NCI-H774 (cell line): Measurements from ENCODE around the gene SLC9A7.

Source experiments
- DNase-seq: peaks from one replicate; lab custom pipeline; 2025; lab: John Stamatoyannopoulos, UW

Gene SLC9A7

GRCh38 chrX:46703980-46704379, 54.9 kb downstream of the SLC9A7 start:
- no peak for DNase-seq

DNA sequence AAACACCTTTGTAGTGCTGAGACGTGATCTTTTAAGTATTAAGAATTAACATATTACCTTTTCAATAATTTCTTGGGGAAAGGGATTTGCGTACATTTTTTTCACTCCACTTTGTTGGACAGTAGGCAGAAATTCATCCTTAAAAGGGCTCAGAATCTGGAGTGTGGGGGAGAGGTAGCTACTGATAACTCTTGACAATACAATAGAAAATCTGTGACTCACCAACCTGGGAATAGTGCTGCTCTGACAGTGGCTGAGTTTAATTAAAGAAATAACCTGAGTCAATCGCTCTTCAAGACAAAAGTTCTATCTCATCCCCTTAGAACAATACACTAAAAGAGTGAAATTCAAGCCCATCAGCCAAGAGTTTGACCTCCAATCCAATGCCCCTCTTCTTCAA, 60.2 kb downstream of the SLC9A7 start:
- DNase-seq, result no peak

GRCh38 chrX:46695491-46695890, 63.4 kb downstream of the SLC9A7 start:
- no peak for DNase-seq

DNA sequence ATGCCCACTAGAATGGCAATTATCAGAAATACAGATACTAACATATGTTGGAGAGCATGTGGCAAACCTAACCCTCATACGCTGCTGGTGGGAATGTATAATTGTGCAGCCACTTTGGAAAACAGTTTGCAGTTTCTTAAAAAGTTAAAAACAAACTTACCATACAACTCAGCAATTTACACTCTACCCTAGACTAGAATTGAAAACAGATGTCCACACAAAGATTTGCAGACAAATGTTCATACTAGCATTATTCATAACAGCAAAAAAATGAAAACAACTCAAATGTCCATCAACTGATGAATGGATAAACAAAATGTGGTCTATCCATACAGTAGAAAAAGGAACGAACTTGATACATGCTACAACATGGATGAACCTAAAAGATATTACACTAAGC, 64.4 kb downstream of the SLC9A7 start:
- no peak for DNase-seq

GRCh38 chrX:46693149-46693548, 65.8 kb downstream of the SLC9A7 start:
- DNase-seq, result no peak

DNA sequence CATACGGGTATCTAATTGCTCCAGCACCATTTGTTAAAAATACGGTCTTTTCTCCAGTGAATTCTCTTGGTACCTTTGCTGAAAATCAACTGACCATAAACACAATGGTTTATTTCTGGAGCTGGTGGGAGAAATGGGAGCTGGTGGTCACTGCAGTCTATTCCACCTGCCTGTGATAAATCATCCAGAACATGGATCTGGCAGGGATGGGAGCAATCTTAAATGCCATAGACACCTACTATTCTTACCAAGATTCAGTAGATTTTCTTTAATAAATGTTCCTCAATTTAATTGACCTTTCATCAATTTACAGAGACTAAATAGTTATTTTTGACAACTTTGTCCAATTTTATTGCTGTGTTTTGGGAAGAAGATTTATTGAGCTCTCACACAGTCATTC, 68.1 kb downstream of the SLC9A7 start:
- DNase-seq, result no peak

GRCh38 chrX:46687619-46688018, 71.3 kb downstream of the SLC9A7 start:
- DNase-seq, result no peak

- DNase-seq, result no peak
Measured at GRCh38 chrX:46686003-46686645, 72.8 kb downstream of the SLC9A7 start.

DNA sequence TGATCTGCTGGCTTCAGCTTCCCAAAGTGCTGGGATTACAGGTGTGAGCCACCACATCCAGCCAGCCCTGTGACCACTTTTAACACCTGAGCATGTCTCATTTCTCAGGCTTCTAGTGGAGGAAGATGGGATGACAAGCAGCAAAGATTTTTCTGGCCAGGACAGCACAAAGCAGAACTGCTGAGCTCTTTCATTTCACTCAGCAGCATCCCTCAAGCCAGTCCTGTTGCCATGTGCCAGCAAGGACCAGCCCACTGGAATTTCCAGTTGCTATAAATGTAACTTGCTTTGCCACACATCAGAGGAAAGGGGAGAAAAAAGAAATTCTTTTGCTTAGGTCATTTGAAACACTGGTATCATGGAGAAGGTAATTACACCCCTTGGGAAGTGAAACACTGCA, 75.9 kb downstream of the SLC9A7 start:
- DNase-seq, result no peak

DNA sequence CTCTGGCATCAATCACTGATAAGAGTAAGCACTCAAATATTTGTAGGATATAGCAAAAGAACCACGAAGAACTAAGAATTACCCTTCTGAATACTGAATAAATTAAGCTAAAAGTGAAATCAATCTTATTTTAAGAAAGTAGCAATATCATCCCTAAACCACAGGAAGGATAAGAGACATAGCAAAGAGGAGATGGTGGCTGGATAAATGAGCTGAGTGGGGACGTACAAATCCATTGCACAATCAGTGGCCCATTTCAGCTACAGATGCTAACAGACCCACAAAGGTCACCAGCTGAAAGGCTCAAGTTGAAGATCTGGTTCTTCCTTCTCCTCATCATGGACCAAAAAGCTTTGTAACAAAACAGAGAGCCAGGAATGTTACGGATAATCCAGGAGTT, 77.1 kb downstream of the SLC9A7 start:
- no peak for DNase-seq

GRCh38 chrX:46678232-46678631, 80.7 kb downstream of the SLC9A7 start:
- no peak for DNase-seq

DNA sequence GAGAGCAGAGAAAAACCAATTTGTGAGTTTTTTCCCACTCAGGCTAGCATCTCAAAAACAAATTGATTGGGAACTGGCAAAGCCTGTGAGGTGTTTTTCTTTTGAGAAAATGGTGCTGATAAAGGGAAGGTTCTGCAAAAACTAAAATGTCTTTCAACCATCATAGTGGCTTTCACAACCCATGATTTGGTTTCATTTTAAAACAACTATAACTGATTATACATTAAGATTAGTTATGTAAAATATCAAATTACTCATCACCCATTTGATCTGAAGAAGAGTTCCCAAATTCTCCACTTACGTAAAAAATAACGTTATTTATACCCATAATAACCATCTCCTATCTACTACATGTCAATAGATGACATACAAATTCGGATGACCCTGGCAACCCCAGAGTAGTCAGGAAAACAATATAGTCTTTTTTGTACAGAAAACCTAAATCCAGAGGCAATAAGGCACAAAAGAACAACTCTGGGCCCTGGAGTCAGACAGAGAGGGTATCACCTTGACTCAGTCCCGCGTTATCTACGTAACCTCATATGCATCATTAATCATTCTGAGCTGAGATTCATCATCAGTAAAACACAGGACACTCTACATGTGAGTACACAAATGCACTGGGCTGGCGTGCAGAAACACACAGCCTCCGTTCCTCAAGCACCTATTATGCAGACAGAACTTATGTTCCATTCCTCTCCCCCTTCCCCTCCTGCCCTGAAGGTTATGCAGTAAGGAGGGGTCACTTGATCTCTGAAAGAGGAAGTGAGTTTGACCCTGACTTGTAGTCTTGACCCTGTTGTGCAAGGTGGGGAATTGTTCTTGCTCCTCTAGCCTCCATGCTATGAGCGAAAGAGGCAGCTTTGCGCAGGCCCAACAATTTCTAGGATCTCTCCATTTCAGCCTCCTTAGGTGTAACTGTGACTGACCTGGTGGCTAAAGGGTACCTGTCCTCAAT, 82.2 kb downstream of the SLC9A7 start:
- no peak for DNase-seq

DNA sequence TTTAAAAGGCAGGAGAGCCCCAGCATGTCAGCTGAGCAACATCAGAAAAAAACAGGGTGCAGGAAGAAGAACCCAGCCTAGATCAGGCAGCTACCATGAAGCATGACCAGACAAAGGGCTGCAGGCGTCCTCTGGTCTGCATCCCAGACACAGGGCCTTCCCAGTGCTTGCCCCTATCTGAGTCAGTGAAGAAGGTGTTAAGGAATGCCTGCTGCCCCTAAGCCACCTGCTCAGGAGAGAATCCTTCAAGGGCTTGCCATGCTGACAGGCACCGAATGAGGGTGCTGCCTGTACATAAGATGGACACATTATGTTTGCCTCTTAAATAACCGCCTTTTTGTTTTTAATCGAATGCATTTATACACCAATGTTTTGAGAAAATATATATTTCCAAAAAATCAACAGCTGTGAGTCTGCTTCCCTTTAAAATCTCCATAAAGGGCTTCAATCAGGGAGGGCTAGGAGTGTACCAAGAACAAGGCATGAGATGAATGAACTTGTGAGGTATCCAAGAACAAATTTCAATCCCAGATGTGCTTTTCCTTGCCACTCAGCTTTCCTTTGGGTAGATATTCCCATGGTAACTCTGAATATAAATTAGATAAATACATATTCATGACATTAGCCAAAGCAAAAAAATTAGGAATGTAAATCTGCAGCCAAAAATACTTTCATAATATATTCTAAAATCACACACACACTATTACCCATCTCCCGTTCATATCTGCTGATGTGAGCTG, 85.1 kb downstream of the SLC9A7 start:
- no peak for DNase-seq

DNA sequence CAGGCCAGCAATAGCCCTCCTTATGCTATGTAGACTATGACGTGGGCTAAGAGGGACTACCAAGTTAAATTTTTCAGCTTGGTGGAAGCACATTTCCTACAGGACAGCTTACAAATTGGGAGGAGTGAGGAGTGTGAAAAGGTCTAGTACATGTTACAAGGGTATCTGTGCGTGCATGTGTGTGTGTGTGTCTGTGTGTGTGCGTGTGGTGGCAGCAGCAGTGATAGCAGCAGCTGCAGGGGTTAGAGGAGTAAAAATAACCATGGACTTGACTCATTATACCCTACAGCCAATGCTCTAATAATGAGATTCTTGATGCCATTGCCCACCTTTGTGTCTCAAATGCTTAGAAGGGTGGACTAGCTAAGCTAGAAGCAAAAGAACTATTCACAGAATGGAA, 88.6 kb downstream of the SLC9A7 start:
- DNase-seq, result no peak

- no peak for DNase-seq
Measured at GRCh38 chrX:46666831-46667230, 92.1 kb downstream of the SLC9A7 start.

DNA sequence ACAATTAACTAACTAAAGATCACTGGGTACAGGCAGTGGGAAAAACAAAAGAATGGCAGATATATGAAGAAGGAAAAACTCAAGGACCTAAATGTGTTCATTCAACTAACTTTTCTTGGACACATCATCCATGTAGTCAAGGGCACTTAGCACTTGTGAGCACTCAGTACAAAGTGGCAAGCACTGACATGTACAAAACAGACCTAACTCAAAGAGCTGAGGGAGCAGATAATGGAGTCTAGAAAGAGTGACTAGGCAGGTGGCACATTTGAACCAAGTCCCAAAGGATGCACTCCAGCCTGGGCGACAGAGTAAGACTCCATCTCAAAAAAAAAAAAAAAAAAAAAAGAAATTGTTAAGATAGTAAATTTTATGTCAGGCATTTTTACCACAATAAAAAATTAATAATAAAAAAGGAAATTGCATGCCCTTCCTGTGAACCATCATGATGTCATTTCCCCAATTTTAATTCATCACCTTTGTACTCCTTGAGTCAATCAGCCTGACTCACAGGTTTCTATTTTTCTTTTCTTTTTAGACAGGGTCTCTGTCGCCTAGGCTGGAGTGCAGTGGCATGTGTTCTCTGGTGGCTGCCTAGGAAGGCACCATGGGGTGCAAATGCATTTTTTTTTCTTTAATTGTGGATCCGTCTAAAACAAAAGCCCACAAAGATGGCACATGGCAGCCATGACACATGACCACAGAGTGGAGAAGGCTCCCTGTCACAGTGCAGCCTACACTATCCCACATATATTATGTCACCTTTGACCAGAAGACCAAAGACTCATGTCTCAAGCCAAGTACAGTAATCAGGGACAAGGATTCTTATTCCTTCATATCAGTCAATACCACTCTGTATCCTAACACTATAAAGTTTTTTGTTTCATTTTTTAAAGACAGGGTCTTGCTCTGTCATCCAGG, 93.4 kb downstream of the SLC9A7 start:
- DNase-seq, result no peak

DNA sequence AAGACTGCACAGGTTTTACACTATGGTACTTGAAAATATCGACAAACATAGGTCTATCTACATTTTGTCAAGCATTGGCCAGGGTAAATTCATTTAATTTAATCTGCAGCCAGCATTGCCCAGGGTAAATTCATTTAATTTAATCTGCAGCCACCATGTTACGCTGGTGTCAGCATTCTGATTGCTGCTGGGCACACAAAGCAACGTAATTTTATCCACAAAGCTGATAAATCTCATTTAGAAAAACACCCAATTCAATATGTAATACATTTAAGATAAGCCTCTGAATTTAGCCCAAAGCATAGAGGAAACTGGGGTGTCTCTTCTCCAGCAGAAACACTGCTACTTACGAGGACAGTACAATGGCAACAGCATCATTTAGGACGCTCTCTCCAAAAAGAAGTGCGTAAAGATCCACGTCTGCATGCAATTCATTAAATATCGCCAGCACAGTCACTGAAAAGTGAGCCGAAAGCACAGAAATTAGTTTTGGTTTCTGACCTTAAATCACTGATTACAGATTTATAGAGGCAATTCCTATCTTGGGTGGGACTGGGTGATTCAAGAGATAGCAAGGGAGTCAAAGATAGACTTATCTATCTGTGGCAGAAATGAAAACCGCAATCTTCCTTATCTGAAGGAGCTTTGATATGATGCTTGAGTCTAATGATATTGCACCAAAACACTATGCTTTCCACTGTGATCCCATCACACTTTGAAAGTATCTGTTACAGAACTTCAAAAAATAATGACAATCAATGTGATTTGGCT, 96.5 kb downstream of the SLC9A7 start:
- DNase-seq, result no peak

DNA sequence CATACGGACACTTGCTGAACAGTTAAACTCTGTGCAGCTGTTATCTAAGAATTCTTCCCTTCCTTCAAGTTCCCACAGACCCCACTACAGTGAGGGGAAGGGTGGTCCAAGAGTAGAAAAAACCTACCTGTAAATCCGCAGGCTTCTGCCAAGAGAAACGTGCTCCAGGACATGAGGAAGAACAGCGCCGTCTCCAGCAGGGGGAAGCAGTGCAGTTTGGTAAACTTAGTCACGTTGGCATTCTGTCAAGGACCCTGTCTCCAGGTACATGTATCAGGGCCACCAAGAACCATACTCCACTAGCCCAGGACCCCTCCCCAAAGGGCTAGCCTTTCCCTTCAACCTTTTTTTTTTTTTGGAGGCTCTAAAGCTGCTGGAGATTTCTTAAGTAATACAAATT, 105.4 kb downstream of the SLC9A7 start:
- no peak for DNase-seq

DNA sequence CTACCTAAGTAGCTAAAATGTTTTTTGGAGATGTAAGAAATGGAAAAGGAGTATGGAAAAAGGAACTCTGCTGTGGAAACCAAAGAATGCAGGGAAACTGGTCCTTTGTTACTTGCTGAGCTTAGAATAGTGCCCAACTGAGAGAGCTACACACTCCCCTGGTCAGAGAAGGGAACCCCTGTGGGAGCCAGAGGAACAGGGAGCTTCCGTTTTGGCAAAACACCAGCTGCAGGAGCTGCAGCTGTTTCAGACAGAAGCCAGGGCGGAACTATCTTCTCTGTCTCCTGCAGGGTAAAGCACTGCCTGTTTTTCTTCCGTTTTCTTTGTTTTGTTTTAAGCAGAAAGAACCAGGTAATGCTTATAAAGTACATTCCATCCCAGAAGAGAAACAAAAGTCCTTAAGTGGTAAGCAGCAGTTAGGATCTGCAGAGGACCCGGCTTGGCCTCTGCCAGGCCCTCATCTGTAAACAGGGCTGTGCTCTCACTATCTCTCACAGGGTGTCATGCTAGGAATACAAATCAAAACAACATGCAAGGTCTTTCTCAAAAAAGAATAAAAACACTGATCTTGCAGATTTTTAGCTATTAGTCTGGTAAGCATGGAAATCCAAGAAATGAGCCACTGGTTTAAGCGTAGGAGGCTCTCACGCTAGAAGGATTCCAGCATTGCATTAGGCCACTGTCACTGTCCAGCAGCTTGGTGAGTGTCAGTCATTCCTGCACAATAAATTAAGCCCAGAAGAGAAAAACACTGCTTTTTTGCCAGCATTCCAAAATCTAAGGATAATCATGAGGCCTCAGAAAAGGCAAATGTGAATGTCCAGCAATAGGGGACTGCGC, 109.3 kb downstream of the SLC9A7 start:
- DNase-seq, result no peak

GRCh38 chrX:46648660-46649059, 110.3 kb downstream of the SLC9A7 start:
- no peak for DNase-seq
